Left lung (tissue), 10 donors: ENCODE results near the gene CSH1. TPM values are rescaled to one million over a fixed set of nuclear protein-coding genes. Genes with fewer than 3 reads are reported as not detected.

ENCODE experiments used
- ATAC-seq: fragments of 200-7000 bp; cut with Tn5 transposase; one replicate; pipeline ENCODE4 v1.9.1; 2020; ENCODE audit warnings: moderate library complexity
- DNase-seq, 4 donors: peaks; one replicate each; pipeline ENCODE4 v3.0.0-alpha.2; 2013 to 2020
- H3K27ac ChIP-seq, 2 donors: fragments of 200-600 bp; sonication (generic) in 1 of 2; one replicate each; pipeline versions ENCODE4 v1.5.0 to v1.8.0; 2020 to 2021
- H3K27me3 ChIP-seq, 2 donors: fragments of 200-600 bp; sonication (generic) in 1 of 2; one replicate each; pipeline versions ENCODE4 v1.5.0 to v1.8.0; 2020 to 2021
- H3K36me3 ChIP-seq, 2 donors: fragments of 200-600 bp; sonication (generic) in 1 of 2; one replicate each; pipeline versions ENCODE4 v1.5.0 to v1.8.0; 2020 to 2021
- H3K4me1 ChIP-seq, 2 donors: fragments of 200-600 bp; one replicate each; pipeline ENCODE4 v1.8.0; 2021
- H3K4me3 ChIP-seq, 2 donors: fragments of 200-600 bp; sonication (generic) in 1 of 2; one replicate each; pipeline versions ENCODE4 v1.5.0 to v1.8.0; 2020 to 2021; ENCODE audit warnings: mild to moderate bottlenecking in 1 of 2
- H3K9me3 ChIP-seq, 2 donors: fragments of 200-600 bp; sonication (generic) in 1 of 2; one replicate each; pipeline versions ENCODE4 v1.5.0 to v1.8.0; 2020 to 2021
- intact Hi-C, 2 donors: fragments of 100-400 bp; cut with DNase I; formaldehyde crosslinking; loops; one replicate each; pipeline versions ENCODE4 v1.11.2 to v1.14.2; 2022
- polyA plus RNA-seq, 6 donors: library from polyadenylated mRNA; unstranded; fragments of 120-200 nt; gene quantifications; one replicate each; pipeline ENCODE4 v1.2.1, GENCODE V29; 2013; ENCODE audit not compliant: insufficient read length in 6 of 6
- total RNA-seq, 2 donors: library from RNA; stranded (reverse); fragmentation: NEBNext Ultra II Directional; extraction: Animal tissue kit (Norgen Biotek cat#: 25700); gene quantifications; one replicate each; pipeline ENCODE4 v1.2.1, GENCODE V29; 2021
- TF ChIP-seq, protein P1 (sequence below), 2 donors: fragments of 200-600 bp; sonication (generic) in 1 of 2; IDR thresholded peaks; one replicate each; pipeline versions ENCODE4 v1.5.0 to v1.8.0; 2021; ENCODE audit warnings: antibody characterized with exemption in 2 of 2
- donor health status: DM: no; HTN: yes; CAD: no.
- donor health status: DM: no; HTN: no; CAD: no.

CSH1 gene
- total and polyA plus RNA-seq, 8 donors, result 0.26 to 21.3 (median 0.46) TPM; not detected in 3

DNA sequence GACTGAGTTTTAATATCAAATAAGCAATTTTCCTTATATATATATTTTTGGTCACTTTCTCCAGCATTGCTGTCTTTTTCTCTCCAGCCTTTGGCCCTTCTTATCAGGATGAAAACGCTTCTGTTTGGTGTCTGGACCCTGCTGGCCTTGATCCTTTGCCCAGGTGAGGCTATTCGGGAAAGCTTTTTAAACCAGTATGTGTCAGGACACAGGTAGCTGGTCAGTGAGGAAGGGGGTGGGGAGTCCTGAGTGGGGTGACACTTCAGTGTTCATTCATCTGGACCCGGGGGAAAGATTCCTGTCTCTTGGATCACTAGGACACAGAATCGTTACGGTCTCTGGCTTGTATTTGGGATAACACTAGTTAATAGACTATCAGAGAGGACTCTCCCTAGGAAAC is 41.7 kb downstream of the CSH1 start:
- Histone ChIP-seq H3K4me1 (no peaks in the 10 kb centered on the region), H3K9me3 (no peaks in the 10 kb centered on the region), H3K36me3 (no peaks in the 10 kb centered on the region), H3K27me3 (no peaks in the 10 kb centered on the region), H3K27ac (no peak overlapping the region), H3K4me3 (no peak overlapping the region)
- no peak for ATAC-seq
- no peak for DNase-seq
- TF ChIP-seq, protein P1, sequence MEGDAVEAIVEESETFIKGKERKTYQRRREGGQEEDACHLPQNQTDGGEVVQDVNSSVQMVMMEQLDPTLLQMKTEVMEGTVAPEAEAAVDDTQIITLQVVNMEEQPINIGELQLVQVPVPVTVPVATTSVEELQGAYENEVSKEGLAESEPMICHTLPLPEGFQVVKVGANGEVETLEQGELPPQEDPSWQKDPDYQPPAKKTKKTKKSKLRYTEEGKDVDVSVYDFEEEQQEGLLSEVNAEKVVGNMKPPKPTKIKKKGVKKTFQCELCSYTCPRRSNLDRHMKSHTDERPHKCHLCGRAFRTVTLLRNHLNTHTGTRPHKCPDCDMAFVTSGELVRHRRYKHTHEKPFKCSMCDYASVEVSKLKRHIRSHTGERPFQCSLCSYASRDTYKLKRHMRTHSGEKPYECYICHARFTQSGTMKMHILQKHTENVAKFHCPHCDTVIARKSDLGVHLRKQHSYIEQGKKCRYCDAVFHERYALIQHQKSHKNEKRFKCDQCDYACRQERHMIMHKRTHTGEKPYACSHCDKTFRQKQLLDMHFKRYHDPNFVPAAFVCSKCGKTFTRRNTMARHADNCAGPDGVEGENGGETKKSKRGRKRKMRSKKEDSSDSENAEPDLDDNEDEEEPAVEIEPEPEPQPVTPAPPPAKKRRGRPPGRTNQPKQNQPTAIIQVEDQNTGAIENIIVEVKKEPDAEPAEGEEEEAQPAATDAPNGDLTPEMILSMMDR (IDR thresholded peaks at IDR 0.05), result no peak
- intact Hi-C loops, result no loop called here

DNA sequence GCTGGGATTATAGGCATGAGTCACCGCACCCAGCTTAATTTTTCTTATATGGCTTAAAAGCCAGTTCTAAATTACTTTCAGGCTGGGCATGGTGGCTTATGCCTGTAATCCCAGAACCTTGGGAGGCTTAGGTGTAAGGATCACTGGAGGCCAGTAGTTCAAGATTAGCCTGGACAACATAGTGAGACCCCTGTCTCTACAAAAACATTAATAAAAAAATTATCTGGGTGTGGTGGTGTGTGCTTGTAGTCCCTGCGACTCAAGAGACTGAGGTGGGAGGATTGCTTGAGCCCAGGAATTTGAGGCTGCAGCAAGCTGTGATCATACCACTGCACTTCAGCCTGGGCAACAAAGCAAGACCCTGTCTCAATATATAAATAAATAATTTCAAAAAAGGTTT is 43.1 kb downstream of the CSH1 start:
- H3K4me3 ChIP-seq, result no peak overlapping the region
- intact Hi-C loops, result no loop called here
- no peaks in the 10 kb centered on the region for H3K4me1 ChIP-seq
- peaks cover 0 to 5% of the 10 kb centered on the region in 2 donors for H3K9me3 ChIP-seq
- ATAC-seq, result no peak
- TF ChIP-seq, protein P1 (IDR thresholded peaks at IDR 0.05), result no peak
- no peaks in the 10 kb centered on the region for H3K36me3 ChIP-seq
- no peaks in the 10 kb centered on the region for H3K27me3 ChIP-seq
- H3K27ac ChIP-seq, result no peak overlapping the region
- no peak for DNase-seq

- intact Hi-C loops, result no loop called here
- TF ChIP-seq, protein P1 (IDR thresholded peaks at IDR 0.05), result no peak
- Histone ChIP-seq H3K9me3 (peaks cover 0 to 6% of the 10 kb centered on the region in 2 donors), H3K4me1 (no peaks in the 10 kb centered on the region), H3K27me3 (no peaks in the 10 kb centered on the region), H3K36me3 (no peaks in the 10 kb centered on the region), H3K4me3 (no peak overlapping the region), H3K27ac (no peak overlapping the region)
- DNase-seq, result no peak
- no peak for ATAC-seq
Observed at GRCh38 chr17:63850401-63850800, 46.0 kb downstream of the CSH1 start.

DNA sequence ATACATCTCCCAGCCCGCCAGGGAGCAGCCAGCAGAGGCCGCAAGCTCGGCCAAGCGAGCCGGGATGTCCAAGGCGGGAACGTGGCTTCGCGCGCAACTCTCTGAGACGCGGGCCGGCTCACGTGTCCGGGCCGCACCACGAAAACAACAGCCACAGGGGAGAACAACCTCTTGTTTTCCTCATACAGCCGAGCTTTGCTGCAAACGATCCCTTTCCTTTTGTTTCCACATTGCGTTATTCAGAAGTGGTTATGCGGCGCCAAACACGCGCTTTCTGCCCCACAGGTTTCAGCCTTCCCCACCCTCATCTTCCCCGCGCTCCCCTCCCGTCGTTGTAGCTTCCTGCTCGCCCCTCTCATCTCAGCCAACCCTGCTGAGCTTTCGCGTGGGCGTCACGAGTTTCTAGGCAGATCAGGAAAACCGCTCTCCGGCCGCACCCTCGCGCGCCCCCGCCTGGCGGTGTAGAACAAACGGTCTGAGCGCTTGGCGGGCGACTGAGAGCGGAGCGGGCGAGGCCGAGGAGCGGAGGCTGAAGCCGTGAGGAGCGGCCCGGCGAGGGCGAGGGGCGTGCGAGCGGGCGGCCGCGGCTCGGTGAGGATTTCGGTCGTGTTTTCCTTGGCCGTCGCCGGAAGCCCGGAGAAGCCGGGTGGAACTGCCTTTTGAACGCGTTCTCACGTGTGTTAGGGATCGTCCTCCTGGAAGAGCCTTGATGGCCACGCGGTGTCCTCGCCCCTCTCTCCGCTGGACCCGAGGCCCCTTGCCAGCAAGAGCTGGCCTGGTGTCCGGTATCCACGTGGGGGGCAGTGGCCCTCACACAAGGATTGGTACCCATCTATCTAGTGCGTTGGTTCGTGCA is 47.3 kb downstream of the CSH1 start:
- H3K4me1 ChIP-seq, result no peaks in the 10 kb centered on the region
- intact Hi-C loops, result no loop called here
- peak; percentile 97 for ATAC-seq
- DNase-seq, result peak; percentile 85 to 96 (median 90)
- TF ChIP-seq, protein P1 (IDR thresholded peaks at IDR 0.05), result peak; percentile 43 to 61
- peak overlapping the region in 1 of 2 donors; percentile 63 for H3K27ac ChIP-seq
- H3K36me3 ChIP-seq, result no peaks in the 10 kb centered on the region
- peak overlapping the region; percentile 18 to 36 for H3K4me3 ChIP-seq
- H3K9me3 ChIP-seq, result peaks cover 0 to 6% of the 10 kb centered on the region in 2 donors
- no peaks in the 10 kb centered on the region for H3K27me3 ChIP-seq

GRCh38 chr17:63847525-63848249 is 48.7 kb downstream of the CSH1 start:
- Histone ChIP-seq H3K9me3 (peaks cover 0 to 6% of the 10 kb centered on the region in 2 donors), H3K27ac (no peak overlapping the region), H3K4me1 (peaks cover 0 to 8% of the 10 kb centered on the region in 2 donors), H3K4me3 (no peak overlapping the region), H3K27me3 (no peaks in the 10 kb centered on the region), H3K36me3 (no peaks in the 10 kb centered on the region)
- intact Hi-C loops, result no loop called here
- ATAC-seq, result no peak
- no peak for DNase-seq
- TF ChIP-seq, protein P1 (IDR thresholded peaks at IDR 0.05), result no peak
